Osteocyte (in vitro differentiated cells): ENCODE measurements around the gene SMAD9. TPM values are rescaled to one million over a fixed set of nuclear protein-coding genes. Genes with fewer than 3 reads are reported as not detected.

Experiments
- DNase-seq: peaks from one replicate; pipeline ENCODE4 v3.0.0; 2021; ENCODE audit warnings: mixed read lengths; ENCODE audit not compliant: unreplicated experiment; ENCODE audit errors: extremely low spot score
- H3K27ac Mint-ChIP-seq: one replicate; pipeline ENCODE4 v1.8.0; 2021; ENCODE audit warnings: mild to moderate bottlenecking, mixed read lengths; ENCODE audit not compliant: unreplicated experiment
- H3K27me3 Mint-ChIP-seq: one replicate; pipeline ENCODE4 v1.8.0; 2021; ENCODE audit warnings: mixed read lengths; ENCODE audit not compliant: unreplicated experiment
- H3K36me3 Mint-ChIP-seq: one replicate; pipeline ENCODE4 v1.8.0; 2021; ENCODE audit warnings: mixed read lengths; ENCODE audit not compliant: unreplicated experiment
- H3K4me1 Mint-ChIP-seq: one replicate; pipeline ENCODE4 v1.8.0; 2021; ENCODE audit warnings: mixed read lengths; ENCODE audit not compliant: unreplicated experiment
- H3K4me3 Mint-ChIP-seq: one replicate; pipeline ENCODE4 v1.8.0; 2021; ENCODE audit warnings: mild to moderate bottlenecking, moderate library complexity, mixed read lengths; ENCODE audit not compliant: unreplicated experiment
- H3K9me3 Mint-ChIP-seq: one replicate; pipeline ENCODE4 v1.8.0; 2021; ENCODE audit warnings: mixed read lengths; ENCODE audit not compliant: unreplicated experiment
- CTCF ChIP-seq: fragments of 200-600 bp; sonication (generic); IDR thresholded peaks from 2 replicates; pipeline ENCODE4 v1.5.0; 2021; ENCODE audit warnings: antibody characterized with exemption, mild to moderate bottlenecking, moderate library complexity
- total RNA-seq: library from RNA; stranded (reverse); gene quantifications from 2 replicates; pipeline ENCODE4 v1.2.1, GENCODE V29; 2021

SMAD9 gene
- total RNA-seq, 1 donor from 2014 or later = 3.6 TPM

- H3K4me1 Mint-ChIP-seq = peaks cover 4% of the 10 kb centered on the region
- H3K4me3 Mint-ChIP-seq = no peak overlapping the region
- no peaks in the 10 kb centered on the region for H3K36me3 Mint-ChIP-seq
- no peaks in the 10 kb centered on the region for H3K9me3 Mint-ChIP-seq
- DNase-seq = no peak
- H3K27me3 Mint-ChIP-seq = no peaks in the 10 kb centered on the region
- H3K27ac Mint-ChIP-seq = no peak overlapping the region
- no peak for TF ChIP-seq CTCF
Measured at GRCh38 chr13:36912973-36913372, 7.1 kb downstream of the SMAD9 start.

- H3K27ac Mint-ChIP-seq = no peak overlapping the region
- H3K27me3 Mint-ChIP-seq = no peaks in the 10 kb centered on the region
- H3K36me3 Mint-ChIP-seq = no peaks in the 10 kb centered on the region
- H3K4me1 Mint-ChIP-seq = peaks cover 3% of the 10 kb centered on the region
- no peak for DNase-seq
- no peaks in the 10 kb centered on the region for H3K9me3 Mint-ChIP-seq
- TF ChIP-seq CTCF = no peak
- H3K4me3 Mint-ChIP-seq = no peak overlapping the region
Measured at GRCh38 chr13:36912369-36912768, 7.7 kb downstream of the SMAD9 start.

GRCh38 chr13:36910545-36910944 is 9.5 kb downstream of the SMAD9 start:
- H3K27ac Mint-ChIP-seq = no peak overlapping the region
- H3K9me3 Mint-ChIP-seq = no peaks in the 10 kb centered on the region
- TF ChIP-seq CTCF = no peak
- no peaks in the 10 kb centered on the region for H3K36me3 Mint-ChIP-seq
- peaks cover 3% of the 10 kb centered on the region for H3K4me1 Mint-ChIP-seq
- H3K4me3 Mint-ChIP-seq = no peak overlapping the region
- no peaks in the 10 kb centered on the region for H3K27me3 Mint-ChIP-seq
- no peak for DNase-seq

- H3K27ac Mint-ChIP-seq = no peak overlapping the region
- no peak for DNase-seq
Measured at GRCh38 chr13:36907821-36908220, 12.2 kb downstream of the SMAD9 start.

GRCh38 chr13:36907266-36907665 is 12.8 kb downstream of the SMAD9 start:
- TF ChIP-seq CTCF = no peak
- Mint-ChIP-seq H3K36me3 (no peaks in the 10 kb centered on the region), H3K27me3 (no peaks in the 10 kb centered on the region), H3K4me1 (peaks cover 3% of the 10 kb centered on the region), H3K4me3 (no peak overlapping the region), H3K9me3 (no peaks in the 10 kb centered on the region), H3K27ac (no peak overlapping the region)
- no peak for DNase-seq

More at GRCh38 chr13:36907821-36908220, 12.2 kb downstream of the SMAD9 start:
- no peaks in the 10 kb centered on the region for H3K27me3 Mint-ChIP-seq
- H3K9me3 Mint-ChIP-seq = no peaks in the 10 kb centered on the region
- no peaks in the 10 kb centered on the region for H3K36me3 Mint-ChIP-seq
- peaks cover 3% of the 10 kb centered on the region for H3K4me1 Mint-ChIP-seq
- no peak overlapping the region for H3K4me3 Mint-ChIP-seq
- no peak for TF ChIP-seq CTCF
